ENCODE results near the gene LRRTM2. TPM values are rescaled to one million over a fixed set of nuclear protein-coding genes. Genes with fewer than 3 reads are reported as not detected.

Gene LRRTM2
- total RNA-seq, 1 experiment from 2014 or later: not detected

GRCh38 chr5:138898299-138898698 lies 23.2 kb upstream of the LRRTM2 start:
- H3K9me2 ChIP-seq (replicated peaks; ENCODE audit: insufficient read depth, low read length): no peaks in the 10 kb centered on the region
- H3K4me1 ChIP-seq (ENCODE audit: low read length): no peaks in the 10 kb centered on the region
- DNase-seq: no peak
- H3K4me3 ChIP-seq (ENCODE audit: low read length): no peak overlapping the region
- no peaks in the 10 kb centered on the region for H3K79me2 ChIP-seq (ENCODE audit: low read length)
- no peaks in the 10 kb centered on the region for H3K9me3 ChIP-seq (ENCODE audit: low read length)
- H3K27ac ChIP-seq (ENCODE audit: low read length): no peak overlapping the region
- H2AFZ ChIP-seq (ENCODE audit: low read length): no peak overlapping the region
- no peak overlapping the region for H3K9ac ChIP-seq (ENCODE audit: low read length)
- no peaks in the 10 kb centered on the region for H3K27me3 ChIP-seq (ENCODE audit: low read length)
- no peaks in the 10 kb centered on the region for H3K36me3 ChIP-seq (ENCODE audit: insufficient read depth, low read length)
- no peak overlapping the region for H3K4me2 ChIP-seq (ENCODE audit: low read depth, low read length, poor library complexity, severe bottlenecking)
- H4K20me1 ChIP-seq (ENCODE audit: insufficient read depth, low read depth, low read length): 0 out of 2 replicates have a peak, but pooled peaks cover 7% of the 10 kb centered on the region

GRCh38 chr5:138895918-138896317 lies 20.8 kb upstream of the LRRTM2 start:
- Histone ChIP-seq H3K27me3 (ENCODE audit: low read length) (no peaks in the 10 kb centered on the region), H2AFZ (ENCODE audit: low read length) (no peak overlapping the region), H3K79me2 (ENCODE audit: low read length) (no peaks in the 10 kb centered on the region), H3K9me3 (ENCODE audit: low read length) (no peaks in the 10 kb centered on the region; the same call in 1 of the 2 replicates), H3K9me2 (replicated peaks; ENCODE audit: insufficient read depth, low read length) (no peaks in the 10 kb centered on the region), H3K9ac (ENCODE audit: low read length) (no peak overlapping the region), H3K36me3 (ENCODE audit: insufficient read depth, low read length) (no peaks in the 10 kb centered on the region), H3K4me2 (ENCODE audit: low read depth, low read length, poor library complexity, severe bottlenecking) (no peak overlapping the region), H3K4me1 (ENCODE audit: low read length) (no peaks in the 10 kb centered on the region), H4K20me1 (ENCODE audit: insufficient read depth, low read depth, low read length) (0 out of 2 replicates have a peak, but pooled peaks cover 7% of the 10 kb centered on the region), H3K4me3 (ENCODE audit: low read length) (no peak overlapping the region), H3K27ac (ENCODE audit: low read length) (no peak overlapping the region)
- no peak for DNase-seq

GRCh38 chr5:138890644-138891043 lies 15.5 kb upstream of the LRRTM2 start:
- H3K4me2 ChIP-seq (ENCODE audit: low read depth, low read length, poor library complexity, severe bottlenecking): no peak overlapping the region
- no peak overlapping the region for H3K27ac ChIP-seq (ENCODE audit: low read length)
- no peaks in the 10 kb centered on the region for H3K79me2 ChIP-seq (ENCODE audit: low read length)
- no peaks in the 10 kb centered on the region for H3K27me3 ChIP-seq (ENCODE audit: low read length)
- H3K9ac ChIP-seq (ENCODE audit: low read length): no peak overlapping the region
- no peaks in the 10 kb centered on the region for H3K36me3 ChIP-seq (ENCODE audit: insufficient read depth, low read length)
- no peak for DNase-seq
- H3K9me3 ChIP-seq (ENCODE audit: low read length): no peaks in the 10 kb centered on the region; the same call in 1 of the 2 replicates
- 0 out of 2 replicates have a peak, but pooled peaks cover 4% of the 10 kb centered on the region for H4K20me1 ChIP-seq (ENCODE audit: insufficient read depth, low read depth, low read length)
- no peak overlapping the region for H2AFZ ChIP-seq (ENCODE audit: low read length)
- H3K4me1 ChIP-seq (ENCODE audit: low read length): no peaks in the 10 kb centered on the region
- H3K4me3 ChIP-seq (ENCODE audit: low read length): no peak overlapping the region
- H3K9me2 ChIP-seq (replicated peaks; ENCODE audit: insufficient read depth, low read length): no peaks in the 10 kb centered on the region

GRCh38 chr5:138889994-138890393 lies 14.9 kb upstream of the LRRTM2 start:
- Histone ChIP-seq H2AFZ (ENCODE audit: low read length) (no peak overlapping the region), H4K20me1 (ENCODE audit: insufficient read depth, low read depth, low read length) (0 out of 2 replicates have a peak, but pooled peaks cover 4% of the 10 kb centered on the region), H3K9ac (ENCODE audit: low read length) (no peak overlapping the region)

GRCh38 chr5:138884554-138884953 lies 9.4 kb upstream of the LRRTM2 start:
- Histone ChIP-seq H3K4me2 (ENCODE audit: low read depth, low read length, poor library complexity, severe bottlenecking) (no peak overlapping the region), H3K27me3 (ENCODE audit: low read length) (no peaks in the 10 kb centered on the region), H3K79me2 (ENCODE audit: low read length) (no peaks in the 10 kb centered on the region)

More at GRCh38 chr5:138889994-138890393, 14.9 kb upstream of the LRRTM2 start:
- Histone ChIP-seq H3K79me2 (ENCODE audit: low read length) (no peaks in the 10 kb centered on the region), H3K4me2 (ENCODE audit: low read depth, low read length, poor library complexity, severe bottlenecking) (no peak overlapping the region), H3K4me3 (ENCODE audit: low read length) (no peak overlapping the region), H3K27ac (ENCODE audit: low read length) (no peak overlapping the region), H3K9me3 (ENCODE audit: low read length) (no peaks in the 10 kb centered on the region; the same call in 1 of the 2 replicates), H3K4me1 (ENCODE audit: low read length) (no peaks in the 10 kb centered on the region), H3K36me3 (ENCODE audit: insufficient read depth, low read length) (no peaks in the 10 kb centered on the region), H3K9me2 (replicated peaks; ENCODE audit: insufficient read depth, low read length) (no peaks in the 10 kb centered on the region), H3K27me3 (ENCODE audit: low read length) (no peaks in the 10 kb centered on the region)
- no peak for DNase-seq

GRCh38 chr5:138884094-138884493 lies 9.0 kb upstream of the LRRTM2 start:
- Histone ChIP-seq H4K20me1 (ENCODE audit: insufficient read depth, low read depth, low read length) (0 out of 2 replicates have a peak, but pooled peaks cover 4% of the 10 kb centered on the region), H3K9me3 (ENCODE audit: low read length) (no peaks in the 10 kb centered on the region), H3K4me1 (ENCODE audit: low read length) (no peaks in the 10 kb centered on the region), H3K36me3 (ENCODE audit: insufficient read depth, low read length) (no peaks in the 10 kb centered on the region), H2AFZ (ENCODE audit: low read length) (no peak overlapping the region), H3K27ac (ENCODE audit: low read length) (no peak overlapping the region), H3K27me3 (ENCODE audit: low read length) (no peaks in the 10 kb centered on the region), H3K9me2 (replicated peaks; ENCODE audit: insufficient read depth, low read length) (no peaks in the 10 kb centered on the region), H3K79me2 (ENCODE audit: low read length) (no peaks in the 10 kb centered on the region), H3K4me2 (ENCODE audit: low read depth, low read length, poor library complexity, severe bottlenecking) (no peak overlapping the region), H3K4me3 (ENCODE audit: low read length) (no peak overlapping the region), H3K9ac (ENCODE audit: low read length) (no peak overlapping the region)
- DNase-seq: no peak

More at GRCh38 chr5:138884554-138884953, 9.4 kb upstream of the LRRTM2 start:
- no peak overlapping the region for H2AFZ ChIP-seq (ENCODE audit: low read length)
- H3K27ac ChIP-seq (ENCODE audit: low read length): no peak overlapping the region
- no peak overlapping the region for H3K4me3 ChIP-seq (ENCODE audit: low read length)
- no peak for DNase-seq
- no peak overlapping the region for H3K9ac ChIP-seq (ENCODE audit: low read length)
- no peaks in the 10 kb centered on the region for H3K9me3 ChIP-seq (ENCODE audit: low read length)
- no peaks in the 10 kb centered on the region for H3K9me2 ChIP-seq (replicated peaks; ENCODE audit: insufficient read depth, low read length)
- no peaks in the 10 kb centered on the region for H3K4me1 ChIP-seq (ENCODE audit: low read length)
- 0 out of 2 replicates have a peak, but pooled peaks cover 4% of the 10 kb centered on the region for H4K20me1 ChIP-seq (ENCODE audit: insufficient read depth, low read depth, low read length)
- no peaks in the 10 kb centered on the region for H3K36me3 ChIP-seq (ENCODE audit: insufficient read depth, low read length)

- Histone ChIP-seq H3K4me3 (ENCODE audit: low read length) (no peak overlapping the region), H3K79me2 (ENCODE audit: low read length) (no peaks in the 10 kb centered on the region)
These were observed 8.1 kb upstream of the LRRTM2 start for GRCh38 chr5:138883211-138883610.

GRCh38 chr5:138878437-138879235 lies 3.5 kb upstream of the LRRTM2 start:
- H3K4me2 ChIP-seq (ENCODE audit: low read depth, low read length, poor library complexity, severe bottlenecking): no peak overlapping the region
- H3K27me3 ChIP-seq (ENCODE audit: low read length): no peaks in the 10 kb centered on the region
- H3K9me3 ChIP-seq (ENCODE audit: low read length): no peaks in the 10 kb centered on the region
- H3K79me2 ChIP-seq (ENCODE audit: low read length): no peaks in the 10 kb centered on the region
- 0 out of 2 replicates have a peak, but pooled peaks cover 5% of the 10 kb centered on the region for H4K20me1 ChIP-seq (ENCODE audit: insufficient read depth, low read depth, low read length)
- no peak overlapping the region for H3K27ac ChIP-seq (ENCODE audit: low read length)
- H2AFZ ChIP-seq (ENCODE audit: low read length): no peak overlapping the region
- no peak overlapping the region for H3K4me3 ChIP-seq (ENCODE audit: low read length)
- DNase-seq: no peak
- no peaks in the 10 kb centered on the region for H3K4me1 ChIP-seq (ENCODE audit: low read length)
- no peaks in the 10 kb centered on the region for H3K9me2 ChIP-seq (replicated peaks; ENCODE audit: insufficient read depth, low read length)
- no peak overlapping the region for H3K9ac ChIP-seq (ENCODE audit: low read length)
- no peaks in the 10 kb centered on the region for H3K36me3 ChIP-seq (ENCODE audit: insufficient read depth, low read length)

More at GRCh38 chr5:138883211-138883610, 8.1 kb upstream of the LRRTM2 start:
- Histone ChIP-seq H2AFZ (ENCODE audit: low read length) (no peak overlapping the region), H3K4me2 (ENCODE audit: low read depth, low read length, poor library complexity, severe bottlenecking) (no peak overlapping the region), H3K9ac (ENCODE audit: low read length) (no peak overlapping the region), H3K9me3 (ENCODE audit: low read length) (no peaks in the 10 kb centered on the region), H3K36me3 (ENCODE audit: insufficient read depth, low read length) (no peaks in the 10 kb centered on the region), H3K4me1 (ENCODE audit: low read length) (no peaks in the 10 kb centered on the region), H4K20me1 (ENCODE audit: insufficient read depth, low read depth, low read length) (0 out of 2 replicates have a peak, but pooled peaks cover 8% of the 10 kb centered on the region), H3K27me3 (ENCODE audit: low read length) (no peaks in the 10 kb centered on the region), H3K27ac (ENCODE audit: low read length) (no peak overlapping the region), H3K9me2 (replicated peaks; ENCODE audit: insufficient read depth, low read length) (no peaks in the 10 kb centered on the region)
- DNase-seq: no peak
